Fibroblast of mammary gland (primary cell): ENCODE measurements around the gene CERS6.

Experiments used
- DNase-seq: peaks from one replicate; pipeline ENCODE4 v3.0.0-alpha.2; 2010; ENCODE audit warnings: low read depth
- H3K4me3 ChIP-seq: 2 replicates; pipeline ENCODE4 v1.5.1; 2011; ENCODE audit warnings: low read depth, mild to moderate bottlenecking, low read length, moderate library complexity; ENCODE audit not compliant: control insufficient read depth
- CTCF ChIP-seq: conservative IDR thresholded peaks from 2 replicates; pipeline ENCODE4 v1.5.1; 2011; ENCODE audit warnings: low read depth, low read length, inconsistent platforms; ENCODE audit not compliant: control insufficient read depth, insufficient read depth

The CERS6 gene

GRCh38 chr2:168466834-168467565 lies 10.9 kb downstream of the CERS6 start:
- no peak overlapping the region for H3K4me3 ChIP-seq

GRCh38 chr2:168467729-168468128 lies 11.7 kb downstream of the CERS6 start:
- TF ChIP-seq CTCF: no peak
- H3K4me3 ChIP-seq: no peak overlapping the region
- no peak for DNase-seq

More at GRCh38 chr2:168466834-168467565, 10.9 kb downstream of the CERS6 start:
- no peak for TF ChIP-seq CTCF
- no peak for DNase-seq

GRCh38 chr2:168468354-168468753 lies 12.3 kb downstream of the CERS6 start:
- no peak for TF ChIP-seq CTCF
- H3K4me3 ChIP-seq: no peak overlapping the region
- no peak for DNase-seq

GRCh38 chr2:168469281-168469988 lies 13.4 kb downstream of the CERS6 start:
- H3K4me3 ChIP-seq: no peak overlapping the region
- no peak for TF ChIP-seq CTCF
- DNase-seq: no peak

GRCh38 chr2:168470320-168471162 lies 14.5 kb downstream of the CERS6 start:
- no peak for TF ChIP-seq CTCF
- H3K4me3 ChIP-seq: no peak overlapping the region
- no peak for DNase-seq

- TF ChIP-seq CTCF: no peak
- DNase-seq: no peak
- H3K4me3 ChIP-seq: no peak overlapping the region
These were observed 15.0 kb downstream of the CERS6 start for GRCh38 chr2:168471163-168471475.
